Measurements from ENCODE around the gene LTO1.
"Not testable (repeated sequence)": the region's sequence is repeated elsewhere in the genome, so short reads cannot be mapped to it uniquely, and the experiment has no call there.

The LTO1 gene

DNA sequence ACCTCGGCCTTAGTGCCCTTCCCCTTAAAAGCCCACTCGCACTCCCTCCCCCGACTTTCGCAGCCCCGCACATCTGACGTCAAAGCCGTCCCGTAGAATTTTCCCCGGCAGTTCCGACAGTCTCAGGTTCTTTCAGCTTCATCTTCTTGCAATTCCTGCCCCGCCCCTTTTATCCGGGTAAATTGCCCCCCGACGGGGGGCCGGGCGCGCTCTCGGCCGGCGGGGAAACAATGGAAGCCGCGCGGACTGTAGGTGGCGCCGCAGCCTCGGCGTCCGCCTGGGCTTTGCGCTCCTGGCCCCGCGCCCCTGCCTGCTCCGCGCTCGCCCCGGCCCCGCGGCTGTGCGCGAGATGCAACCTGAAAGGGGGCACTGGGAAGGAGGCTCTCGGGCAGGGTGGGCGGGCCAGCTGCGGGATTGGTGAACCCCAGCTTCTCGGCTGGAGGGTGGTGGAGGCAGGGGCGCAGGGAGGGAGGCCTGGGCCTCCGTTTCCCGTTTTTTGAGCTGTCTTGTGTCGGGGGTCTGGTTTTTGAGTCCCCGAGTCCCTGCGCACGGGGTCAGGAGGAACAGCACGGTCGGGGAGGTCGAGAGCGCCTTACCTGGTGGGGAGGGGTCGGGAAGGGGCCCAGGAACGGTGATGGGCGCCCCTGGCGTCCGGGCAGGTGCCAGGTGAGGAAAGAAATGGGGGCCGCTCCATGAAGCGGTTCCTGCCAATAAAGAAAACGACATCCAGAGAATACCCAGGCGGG lies 29.5 kb upstream of the LTO1 start:
- Mint-ChIP-seq H3K4me3 (no peak overlapping the region), H3K27me3 (peaks cover 58% of the 10 kb centered on the region), H3K36me3 (ENCODE audit: low read depth) (no peaks in the 10 kb centered on the region), H3K9me3 (no peaks in the 10 kb centered on the region), H3K27ac (no peak overlapping the region), H3K4me1 (peaks cover 7% of the 10 kb centered on the region)
- ATAC-seq = no peak
- DNase-seq = peak; percentile 32

DNA sequence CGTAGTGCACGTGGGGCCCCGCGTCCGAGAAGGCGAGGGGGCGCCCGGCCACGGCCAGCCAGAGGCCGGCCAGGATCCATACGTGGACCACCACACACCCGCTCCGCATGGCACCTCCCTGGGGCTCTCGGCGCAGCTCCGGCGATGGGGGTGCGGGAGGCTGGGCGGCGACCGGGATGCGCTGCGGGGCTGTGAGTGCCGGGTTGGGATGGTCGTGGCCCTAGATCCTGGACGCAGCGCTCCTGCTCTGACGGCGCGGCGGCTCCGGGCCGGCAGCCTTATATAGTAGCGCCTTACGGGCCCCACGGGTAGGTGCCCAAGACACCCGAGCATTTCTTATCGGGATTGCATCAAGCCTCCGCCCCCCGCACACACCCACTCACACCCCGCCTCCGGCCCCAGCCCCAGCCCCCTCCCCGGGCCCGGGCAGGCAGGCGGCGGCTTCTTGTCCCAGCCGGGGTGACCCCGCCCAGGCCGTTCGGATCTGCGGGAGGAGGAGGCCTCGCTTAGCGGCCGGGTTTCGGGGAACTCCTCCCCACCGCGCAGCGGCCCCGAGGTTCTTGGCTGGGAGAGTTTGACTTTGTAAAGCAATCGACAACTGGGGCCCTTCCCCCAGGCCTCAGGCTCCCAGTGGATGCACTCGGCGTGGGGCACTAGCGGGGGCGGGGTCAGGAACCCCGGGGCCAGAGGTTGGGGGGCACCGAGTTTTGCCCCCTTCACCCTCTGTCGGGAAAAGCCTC lies 28.8 kb upstream of the LTO1 start, which contains the start of gene FGF19:
FGF19 (minus strand) TSS at position 255 of the 740 bp plus-strand sequence; CDS start at position 109, 146 bp downstream.
- no peak within 1 kb of the TSS for H3K27ac Mint-ChIP-seq
- no peak for DNase-seq
- no peak within 1 kb of the TSS for H3K4me3 Mint-ChIP-seq

GRCh38 chr11:69703453-69703767 lies 28.3 kb upstream of the LTO1 start:
- Mint-ChIP-seq H3K36me3 (ENCODE audit: low read depth) (no peaks in the 10 kb centered on the region), H3K27ac (no peak overlapping the region), H3K4me1 (peaks cover 7% of the 10 kb centered on the region), H3K4me3 (no peak overlapping the region), H3K27me3 (peaks cover 66% of the 10 kb centered on the region), H3K9me3 (no peaks in the 10 kb centered on the region)
- DNase-seq = no peak
- ATAC-seq = no peak

More for the DNA sequence above, 28.8 kb upstream of the LTO1 start, which contains the start of gene FGF19:
- no peak for ATAC-seq
- H3K9me3 Mint-ChIP-seq = no peaks in the 10 kb centered on the region
- peaks cover 7% of the 10 kb centered on the region for H3K4me1 Mint-ChIP-seq
- peaks cover 64% of the 10 kb centered on the region for H3K27me3 Mint-ChIP-seq
- no peaks in the 10 kb centered on the region for H3K36me3 Mint-ChIP-seq (ENCODE audit: low read depth)

DNA sequence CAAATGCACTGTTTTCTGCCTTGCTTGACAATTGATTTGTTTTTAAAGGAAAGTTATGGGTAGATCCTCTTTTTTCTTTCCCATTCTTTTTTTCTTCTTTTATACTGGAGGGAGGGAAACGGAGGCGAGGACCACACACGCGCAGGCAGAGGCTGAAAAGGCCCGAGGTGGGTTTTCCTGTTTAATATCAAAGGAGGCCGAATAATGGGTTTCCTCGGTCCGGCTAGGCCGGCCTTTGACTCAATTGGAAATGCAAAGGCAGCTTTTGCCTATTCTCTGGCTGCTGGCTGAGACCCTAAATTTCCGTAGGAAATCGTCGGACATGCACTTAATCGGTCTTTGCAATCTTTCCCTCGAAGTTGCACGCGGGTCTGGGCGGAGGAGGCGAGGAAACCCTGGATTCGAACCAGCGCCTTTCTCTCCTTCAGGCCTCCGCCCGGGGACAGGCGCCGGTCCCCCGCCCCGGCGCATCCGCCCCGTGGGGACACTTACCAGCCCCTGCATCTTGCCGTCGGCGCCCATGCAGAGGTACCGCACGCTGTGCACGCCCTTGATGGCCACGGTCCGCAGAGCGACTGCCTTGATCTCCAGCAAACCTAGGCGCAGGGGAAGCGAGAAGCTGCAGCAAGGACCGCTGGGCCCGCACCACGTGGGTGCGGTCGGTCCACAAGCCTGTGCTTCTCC lies 27.8 kb upstream of the LTO1 start:
- no peaks in the 10 kb centered on the region for H3K36me3 Mint-ChIP-seq (ENCODE audit: low read depth)

DNA sequence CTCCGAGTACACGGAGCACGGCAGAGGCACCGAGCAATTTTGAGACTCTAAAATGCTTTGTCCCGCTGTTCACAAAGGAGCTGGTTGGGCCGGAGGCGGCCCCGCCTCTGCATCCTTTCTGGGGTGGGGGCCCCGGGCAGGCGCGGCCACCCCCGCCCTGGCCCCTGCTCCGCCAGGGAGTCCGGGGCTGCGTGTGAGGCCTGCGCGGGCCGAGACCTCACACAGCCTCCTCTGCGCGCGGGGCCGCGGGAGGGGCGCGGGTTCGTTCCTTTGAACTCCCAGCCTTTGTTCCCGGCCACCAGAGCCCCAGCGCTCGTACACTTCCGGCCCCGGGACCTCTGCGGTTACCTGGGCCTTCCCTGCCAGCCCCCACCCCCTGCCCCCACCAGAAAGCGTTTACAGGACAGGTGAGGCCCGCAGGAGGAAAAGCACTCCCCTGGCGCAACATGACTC lies 27.1 kb upstream of the LTO1 start:
- no peaks in the 10 kb centered on the region for H3K9me3 Mint-ChIP-seq
- H3K4me3 Mint-ChIP-seq = no peak overlapping the region
- no peaks in the 10 kb centered on the region for H3K36me3 Mint-ChIP-seq (ENCODE audit: low read depth)
- H3K4me1 Mint-ChIP-seq = peaks cover 7% of the 10 kb centered on the region
- ATAC-seq (no peak), DNase-seq (no peak)
- peaks cover 68% of the 10 kb centered on the region for H3K27me3 Mint-ChIP-seq
- H3K27ac Mint-ChIP-seq = no peak overlapping the region

More for the DNA sequence above, 27.8 kb upstream of the LTO1 start:
- Mint-ChIP-seq H3K27me3 (peaks cover 70% of the 10 kb centered on the region), H3K4me1 (peaks cover 7% of the 10 kb centered on the region), H3K9me3 (no peaks in the 10 kb centered on the region), H3K4me3 (no peak overlapping the region), H3K27ac (no peak overlapping the region)
- ATAC-seq = no peak
- no peak for DNase-seq

DNA sequence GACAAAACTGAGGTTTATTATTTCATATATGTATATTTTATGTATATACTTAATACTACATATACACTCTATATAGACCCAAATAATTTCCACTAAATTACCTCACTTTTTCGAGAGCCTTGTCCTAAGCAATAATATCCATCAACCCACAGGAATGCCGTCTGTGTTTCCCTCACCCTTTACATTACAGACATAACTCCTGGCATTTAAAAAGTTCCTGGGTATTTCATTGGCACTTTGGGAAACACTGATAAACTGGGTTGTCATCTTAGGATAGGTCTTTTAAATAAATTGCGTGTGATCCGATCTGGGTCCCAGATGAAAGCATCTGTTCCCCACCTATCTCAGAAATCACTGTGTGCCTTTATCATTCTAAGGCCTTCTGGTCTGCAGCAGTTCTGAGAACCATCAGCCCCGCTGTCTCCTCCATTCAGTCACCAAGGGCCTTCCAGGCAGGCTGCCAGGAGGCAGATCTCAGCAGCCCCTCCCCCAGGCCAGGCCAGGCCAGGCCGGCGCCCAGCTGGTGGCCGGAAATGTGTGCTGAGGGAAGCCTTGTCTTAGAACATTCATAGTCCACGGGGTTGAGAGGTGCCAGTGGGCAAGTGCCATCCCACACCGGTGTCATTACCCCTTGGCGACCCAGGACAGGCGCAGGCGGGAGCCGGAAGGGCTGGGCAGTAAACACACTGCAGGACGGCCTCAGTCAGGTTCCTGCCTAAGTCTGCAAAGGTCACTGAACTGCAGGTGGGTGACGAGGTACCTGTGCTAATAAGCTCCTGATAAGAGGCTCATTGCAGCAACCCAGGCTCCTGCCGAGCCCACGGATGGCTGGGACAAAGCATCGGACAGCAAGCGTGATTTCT lies 25.4 kb upstream of the LTO1 start:
- peaks cover 6% of the 10 kb centered on the region for H3K4me1 Mint-ChIP-seq
- H3K27ac Mint-ChIP-seq = no peak overlapping the region
- H3K27me3 Mint-ChIP-seq = peaks cover 65% of the 10 kb centered on the region
- no peaks in the 10 kb centered on the region for H3K36me3 Mint-ChIP-seq (ENCODE audit: low read depth)
- no peak for ATAC-seq
- H3K4me3 Mint-ChIP-seq = no peak overlapping the region
- no peaks in the 10 kb centered on the region for H3K9me3 Mint-ChIP-seq
- no peak for DNase-seq

DNA sequence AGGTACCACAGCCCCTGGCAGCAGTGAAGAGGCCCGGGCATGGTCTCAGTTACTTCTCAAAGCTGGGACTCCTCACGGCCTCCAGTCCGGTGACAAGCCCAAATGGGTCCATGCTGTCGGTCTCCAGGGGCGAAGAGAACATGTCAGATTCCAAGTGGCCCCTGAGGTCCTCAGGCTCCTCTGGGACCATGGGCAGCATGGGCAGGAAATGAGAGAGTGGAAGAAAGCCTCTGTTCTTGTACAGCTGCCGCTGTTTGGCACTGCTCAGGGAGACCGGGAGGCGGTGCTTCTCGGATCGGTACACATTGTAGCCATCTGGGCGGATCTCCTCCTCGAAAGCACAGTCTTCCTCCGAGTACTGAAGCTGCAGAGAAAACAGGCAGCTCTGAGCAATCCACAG lies 24.1 kb upstream of the LTO1 start:
- no peak overlapping the region for H3K4me3 Mint-ChIP-seq
- ATAC-seq = no peak
- H3K27me3 Mint-ChIP-seq = peaks cover 55% of the 10 kb centered on the region

DNA sequence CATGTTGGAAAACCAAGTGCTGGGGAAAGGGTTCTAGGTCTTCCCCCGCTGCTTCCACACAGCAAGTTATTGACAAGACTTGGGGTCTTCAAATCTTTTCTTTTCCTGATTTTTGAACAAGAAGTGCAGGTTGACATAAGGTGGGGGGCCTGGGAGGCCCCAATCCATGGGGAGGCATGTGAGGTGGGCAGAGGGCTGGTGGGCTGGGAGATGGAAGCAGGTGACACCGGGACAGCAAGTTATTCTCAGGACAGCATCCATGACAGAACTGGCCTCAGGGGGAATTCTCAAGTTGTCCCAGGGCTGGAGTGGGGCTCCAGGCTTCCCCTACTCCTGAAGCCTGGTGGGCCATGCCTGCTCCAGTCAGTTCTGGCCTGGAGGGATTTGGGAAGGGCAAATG lies 23.2 kb upstream of the LTO1 start:
- Mint-ChIP-seq H3K9me3 (no peaks in the 10 kb centered on the region), H3K27ac (no peak overlapping the region), H3K27me3 (peaks cover 55% of the 10 kb centered on the region), H3K4me3 (no peak overlapping the region), H3K36me3 (ENCODE audit: low read depth) (no peaks in the 10 kb centered on the region), H3K4me1 (peaks cover 3% of the 10 kb centered on the region)
- no peak for ATAC-seq
- no peak for DNase-seq

More for the DNA sequence above, 24.1 kb upstream of the LTO1 start:
- Mint-ChIP-seq H3K27ac (no peak overlapping the region), H3K4me1 (peaks cover 3% of the 10 kb centered on the region), H3K9me3 (no peaks in the 10 kb centered on the region), H3K36me3 (ENCODE audit: low read depth) (no peaks in the 10 kb centered on the region)
- DNase-seq = no peak

- Mint-ChIP-seq H3K9me3 (no peaks in the 10 kb centered on the region), H3K4me3 (no peak overlapping the region), H3K36me3 (ENCODE audit: low read depth) (no peaks in the 10 kb centered on the region), H3K27me3 (peaks cover 52% of the 10 kb centered on the region), H3K4me1 (peaks cover 2% of the 10 kb centered on the region), H3K27ac (no peak overlapping the region)
- DNase-seq (no peak), ATAC-seq (no peak)
These were observed 22.7 kb upstream of the LTO1 start for GRCh38 chr11:69697861-69698260.

- H3K4me3 Mint-ChIP-seq = no peak overlapping the region
- ATAC-seq = no peak
- H3K9me3 Mint-ChIP-seq = no peaks in the 10 kb centered on the region
- no peaks in the 10 kb centered on the region for H3K36me3 Mint-ChIP-seq (ENCODE audit: low read depth)
- DNase-seq = no peak
- peaks cover 51% of the 10 kb centered on the region for H3K27me3 Mint-ChIP-seq
- H3K4me1 Mint-ChIP-seq = no peaks in the 10 kb centered on the region
- no peak overlapping the region for H3K27ac Mint-ChIP-seq
These were observed 22.3 kb upstream of the LTO1 start for GRCh38 chr11:69697469-69697843.

- no peak for ATAC-seq
- H3K4me3 Mint-ChIP-seq = no peak overlapping the region
- H3K27ac Mint-ChIP-seq = no peak overlapping the region
- H3K27me3 Mint-ChIP-seq = peaks cover 52% of the 10 kb centered on the region
- H3K4me1 Mint-ChIP-seq = no peaks in the 10 kb centered on the region
- H3K36me3 Mint-ChIP-seq (ENCODE audit: low read depth) = no peaks in the 10 kb centered on the region
- no peak for DNase-seq
- H3K9me3 Mint-ChIP-seq = no peaks in the 10 kb centered on the region
These were observed 21.8 kb upstream of the LTO1 start for GRCh38 chr11:69696749-69697468.

- H3K27ac Mint-ChIP-seq; H3K36me3 Mint-ChIP-seq (ENCODE audit: low read depth); ATAC-seq; H3K4me3 Mint-ChIP-seq; H3K4me1 Mint-ChIP-seq; H3K9me3 Mint-ChIP-seq; DNase-seq: not testable (repeated sequence)
- H3K27me3 Mint-ChIP-seq = peaks cover 51% of the 10 kb centered on the region
These were observed 20.8 kb upstream of the LTO1 start for GRCh38 chr11:69695995-69696394.

DNA sequence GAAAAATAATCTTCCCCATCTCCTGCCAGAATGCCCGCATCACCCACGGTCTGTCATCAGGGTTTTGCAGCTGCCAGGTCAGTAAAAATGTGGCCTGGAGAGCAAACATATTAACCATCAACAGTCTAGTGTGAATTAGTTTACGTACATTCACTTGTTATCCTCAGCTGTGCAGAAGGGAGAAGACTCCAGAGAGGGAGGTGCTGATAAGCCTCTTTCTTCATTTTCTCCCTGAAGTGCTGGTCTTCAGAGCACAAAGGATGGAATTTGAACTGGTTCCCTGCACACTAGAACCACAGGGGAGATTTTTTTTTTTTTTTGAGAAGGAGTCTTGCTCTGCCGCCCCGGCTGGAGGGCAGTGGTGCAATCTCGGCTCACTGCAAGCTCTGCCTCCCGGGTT lies 20.4 kb upstream of the LTO1 start:
- Mint-ChIP-seq H3K4me3 (no peak overlapping the region), H3K9me3 (no peaks in the 10 kb centered on the region), H3K36me3 (ENCODE audit: low read depth) (no peaks in the 10 kb centered on the region), H3K27ac (no peak overlapping the region), H3K4me1 (no peaks in the 10 kb centered on the region), H3K27me3 (peaks cover 50% of the 10 kb centered on the region)
- no peak for DNase-seq
- no peak for ATAC-seq

GRCh38 chr11:69694781-69695180 lies 19.6 kb upstream of the LTO1 start:
- DNase-seq = no peak
- peaks cover 3% of the 10 kb centered on the region for H3K4me1 Mint-ChIP-seq
- H3K4me3 Mint-ChIP-seq = no peak overlapping the region
- H3K36me3 Mint-ChIP-seq (ENCODE audit: low read depth) = no peaks in the 10 kb centered on the region
- ATAC-seq = no peak
- H3K27me3 Mint-ChIP-seq = peaks cover 44% of the 10 kb centered on the region
- no peaks in the 10 kb centered on the region for H3K9me3 Mint-ChIP-seq
- H3K27ac Mint-ChIP-seq = no peak overlapping the region

Measured in activated naive CD8-positive, alpha-beta T cell treated with anti-CD3 and anti-CD28 coated beads, Interleukin-2, amount 50 U/mL, for 24 hours (primary cell).